Esophagus muscularis mucosa (tissue), 4 donors: Measurements from ENCODE around the gene NTM.

Experiments
- EP300 ChIP-seq: sonication (generic); formaldehyde crosslinking; IDR thresholded peaks from one replicate; pipeline ENCODE4 v1.6.1; 2017; ENCODE audit warnings: antibody characterized with exemption
- POLR2AphosphoS5 ChIP-seq, 2 donors: sonication (generic); formaldehyde crosslinking; IDR thresholded peaks; one replicate each; pipeline ENCODE4 v1.6.1; 2017; ENCODE audit warnings: antibody characterized with exemption in 2 of 2
- TF ChIP-seq, protein P1 (sequence below), 3 experiments: fragments of 200-600 bp in 2 of 3; fragments of 450-650 bp in 1 of 3; sonication (generic) in 2 of 3; IDR thresholded peaks; one replicate each; pipeline ENCODE4 v1.5.1; 2017 to 2019; ENCODE audit warnings: antibody characterized with exemption in 3 of 3, mild to moderate bottlenecking in 2 of 3, moderate library complexity in 1 of 3

DNA sequence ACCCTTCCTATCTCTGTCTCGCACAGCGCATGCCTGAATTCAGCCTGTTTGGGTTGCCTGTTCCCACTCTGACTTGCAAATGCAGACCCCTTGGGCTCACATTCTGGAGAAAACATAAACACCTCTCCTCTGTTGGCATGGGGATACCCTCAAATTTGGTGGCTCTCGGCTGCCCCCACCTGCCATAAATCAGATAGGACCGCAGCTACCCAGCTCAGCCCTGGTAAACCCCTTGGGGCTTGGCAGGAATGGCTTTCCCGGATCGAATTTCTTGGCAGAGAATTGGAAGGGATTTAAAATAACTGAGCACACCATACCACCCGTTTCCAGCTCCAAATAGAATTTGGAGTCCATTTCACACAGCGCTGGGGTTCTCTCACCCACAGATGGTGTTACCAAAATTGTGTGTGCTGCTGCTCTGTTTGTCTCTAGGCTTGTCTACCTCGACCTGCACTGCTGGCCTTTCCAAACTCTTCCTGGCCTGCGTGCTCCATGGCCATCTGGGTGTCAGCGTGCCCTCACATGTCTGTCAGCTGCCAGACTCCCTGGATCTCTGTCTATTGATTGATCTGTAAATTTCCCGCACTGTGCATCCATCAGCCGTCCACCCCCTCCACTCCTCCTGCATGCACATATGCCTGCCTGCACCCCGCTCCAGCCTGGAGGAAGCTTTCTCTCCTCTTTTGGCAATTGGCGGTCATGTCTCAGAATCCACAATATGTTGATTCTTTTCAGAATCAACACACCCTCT is 134.0 kb downstream of the NTM start:
- TF ChIP-seq EP300 (no peak), POLR2AphosphoS5 (IDR thresholded peaks at IDR 0.05) (no peak)
- TF ChIP-seq, protein P1, sequence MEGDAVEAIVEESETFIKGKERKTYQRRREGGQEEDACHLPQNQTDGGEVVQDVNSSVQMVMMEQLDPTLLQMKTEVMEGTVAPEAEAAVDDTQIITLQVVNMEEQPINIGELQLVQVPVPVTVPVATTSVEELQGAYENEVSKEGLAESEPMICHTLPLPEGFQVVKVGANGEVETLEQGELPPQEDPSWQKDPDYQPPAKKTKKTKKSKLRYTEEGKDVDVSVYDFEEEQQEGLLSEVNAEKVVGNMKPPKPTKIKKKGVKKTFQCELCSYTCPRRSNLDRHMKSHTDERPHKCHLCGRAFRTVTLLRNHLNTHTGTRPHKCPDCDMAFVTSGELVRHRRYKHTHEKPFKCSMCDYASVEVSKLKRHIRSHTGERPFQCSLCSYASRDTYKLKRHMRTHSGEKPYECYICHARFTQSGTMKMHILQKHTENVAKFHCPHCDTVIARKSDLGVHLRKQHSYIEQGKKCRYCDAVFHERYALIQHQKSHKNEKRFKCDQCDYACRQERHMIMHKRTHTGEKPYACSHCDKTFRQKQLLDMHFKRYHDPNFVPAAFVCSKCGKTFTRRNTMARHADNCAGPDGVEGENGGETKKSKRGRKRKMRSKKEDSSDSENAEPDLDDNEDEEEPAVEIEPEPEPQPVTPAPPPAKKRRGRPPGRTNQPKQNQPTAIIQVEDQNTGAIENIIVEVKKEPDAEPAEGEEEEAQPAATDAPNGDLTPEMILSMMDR (IDR thresholded peaks at IDR 0.05), result no peak
